NCI-H226 (cell line): ENCODE measurements around the gene CRYAB.

Source experiments
- DNase-seq: peaks from one replicate; pipeline ENCODE4 v3.0.0-alpha.2; 2015

CRYAB gene, protein sequence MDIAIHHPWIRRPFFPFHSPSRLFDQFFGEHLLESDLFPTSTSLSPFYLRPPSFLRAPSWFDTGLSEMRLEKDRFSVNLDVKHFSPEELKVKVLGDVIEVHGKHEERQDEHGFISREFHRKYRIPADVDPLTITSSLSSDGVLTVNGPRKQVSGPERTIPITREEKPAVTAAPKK

DNA sequence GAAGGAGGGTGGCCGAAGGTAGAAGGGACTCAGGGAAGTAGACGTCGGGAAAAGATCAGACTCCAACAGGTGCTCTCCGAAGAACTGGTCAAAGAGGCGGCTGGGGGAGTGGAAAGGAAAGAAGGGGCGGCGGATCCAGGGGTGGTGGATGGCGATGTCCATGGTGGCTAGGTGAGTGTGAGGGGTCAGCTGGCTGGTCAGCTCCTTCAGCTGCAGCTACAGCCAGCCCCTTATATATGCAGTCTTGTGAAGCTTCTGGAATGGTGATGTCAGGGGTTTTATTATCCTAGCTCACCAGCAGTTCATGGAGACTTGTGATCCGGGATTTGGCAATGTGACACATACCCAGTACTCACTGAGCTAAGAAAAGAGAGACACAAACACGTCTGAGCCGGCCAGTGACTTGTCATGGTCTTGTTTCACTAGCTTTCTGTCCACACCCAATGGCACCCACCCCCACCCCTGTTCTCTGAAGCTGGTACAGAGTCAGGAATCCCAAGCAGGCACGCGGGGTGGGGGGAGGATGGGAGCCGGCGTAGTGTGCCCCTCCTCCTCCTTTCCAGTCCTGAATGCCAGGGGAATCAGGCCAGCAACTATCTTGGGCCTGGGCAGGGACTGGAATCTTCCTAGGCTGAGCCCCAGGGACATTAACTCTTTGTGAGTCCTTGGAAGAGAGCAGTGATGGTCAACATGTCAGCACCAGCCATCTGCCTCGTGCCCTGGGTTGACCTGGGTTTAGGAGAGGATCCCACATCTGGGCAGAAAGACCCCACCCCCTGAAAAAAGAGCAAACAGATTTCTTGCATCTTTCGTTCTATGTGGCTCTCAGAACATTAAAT is at the start of gene CRYAB:
TSS of gene CRYAB (minus strand) at position 208 of the 839 bp plus-strand sequence. CDS start at position 162, 46 bp downstream.
- no peak for DNase-seq

DNA sequence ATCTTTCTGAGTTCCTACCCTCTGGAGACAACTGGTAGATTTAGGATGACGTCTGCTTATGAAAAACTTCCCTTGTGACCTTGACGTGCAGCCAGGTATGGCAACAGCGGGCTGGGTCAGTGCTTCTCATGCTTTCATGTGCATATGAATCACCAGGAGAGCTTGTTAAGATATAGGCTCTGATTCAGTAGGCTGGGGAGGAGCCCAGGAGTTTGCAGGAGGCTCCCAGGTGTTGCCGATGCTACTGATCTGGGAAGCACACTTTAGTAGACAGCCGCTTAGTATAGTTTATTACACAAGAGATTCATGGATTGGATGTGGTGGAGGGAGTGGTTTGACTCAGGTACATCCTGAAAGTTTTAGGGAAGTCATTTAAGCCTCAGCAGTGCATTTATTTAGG is 49.3 kb upstream of the CRYAB start:
- peak; percentile 26 for DNase-seq

DNA sequence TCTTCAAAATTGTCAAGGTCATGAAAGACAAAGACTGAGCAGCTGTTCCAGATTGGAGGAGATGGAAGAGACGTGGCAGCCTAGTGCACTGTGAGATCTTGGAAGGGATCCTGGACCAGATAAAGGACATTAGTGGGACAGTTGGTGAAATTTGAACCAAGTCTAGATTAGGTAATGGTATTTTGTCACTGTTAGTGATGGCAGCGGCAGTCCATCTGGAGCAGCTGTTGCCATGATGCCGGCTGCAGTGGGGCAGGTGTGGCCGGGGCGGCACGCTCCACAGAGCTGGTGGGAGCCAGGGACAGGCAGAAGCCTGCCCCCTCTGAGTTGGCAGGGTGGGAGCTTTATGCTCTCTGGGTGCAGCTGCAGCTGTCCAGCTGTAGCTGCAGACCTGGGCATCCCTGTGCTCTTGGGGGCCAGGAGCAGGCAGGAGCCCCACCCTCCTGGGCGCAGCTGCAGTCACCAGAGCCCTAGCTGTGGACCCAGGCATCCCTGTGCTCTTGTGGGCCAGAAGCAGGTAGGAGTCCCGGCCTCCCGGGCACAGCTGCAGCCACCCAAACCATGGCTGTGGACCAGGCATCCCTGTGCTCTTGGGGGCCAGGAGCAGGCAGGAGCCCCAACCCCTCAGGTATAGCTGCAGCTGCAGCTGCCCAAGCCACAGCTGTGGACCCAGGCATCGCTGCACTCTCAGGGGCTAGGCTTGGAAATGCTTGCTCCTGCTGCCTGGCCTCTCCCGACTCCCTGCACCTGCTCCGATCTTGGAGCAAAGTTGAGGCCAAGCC is 46.3 kb upstream of the CRYAB start:
- no peak for DNase-seq

DNA sequence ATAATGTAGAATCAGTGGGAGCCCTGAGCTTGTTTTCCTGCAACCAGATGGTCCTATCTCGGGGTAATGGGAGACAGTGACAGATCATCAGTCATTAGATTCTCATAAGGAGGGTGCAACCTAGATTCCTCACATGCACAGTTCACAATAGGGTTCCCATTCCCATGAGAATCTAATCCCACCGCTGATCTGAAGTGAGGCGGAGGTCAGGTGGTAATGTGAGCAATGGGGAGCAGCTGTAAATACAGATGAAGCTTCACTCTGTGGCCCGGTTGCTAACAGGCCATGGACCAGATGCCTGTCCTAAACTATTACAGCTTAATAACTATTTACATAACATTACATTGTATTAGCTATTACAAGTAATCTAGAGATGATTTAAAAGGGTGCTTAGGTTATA is 42.6 kb upstream of the CRYAB start:
- DNase-seq = no peak

DNA sequence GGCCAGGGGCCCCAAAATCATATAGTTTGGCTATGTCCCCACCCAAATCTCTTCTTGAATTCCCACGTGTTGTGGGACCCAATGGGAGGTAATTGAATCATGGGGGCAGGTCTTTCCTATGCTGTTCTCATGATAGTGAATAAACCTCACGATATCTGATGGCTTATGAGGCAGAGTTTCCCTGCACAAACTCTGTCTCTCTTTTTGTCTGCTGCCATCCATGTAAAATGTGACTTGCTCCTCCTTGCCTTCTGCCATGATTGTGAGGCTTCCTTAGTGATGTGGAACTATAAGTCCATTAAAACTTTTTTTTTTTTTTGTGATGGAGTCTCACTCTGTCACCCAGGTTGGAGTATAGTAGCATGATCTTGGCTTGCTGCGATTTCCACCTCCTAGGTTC is 40.0 kb upstream of the CRYAB start:
- no peak for DNase-seq

DNA sequence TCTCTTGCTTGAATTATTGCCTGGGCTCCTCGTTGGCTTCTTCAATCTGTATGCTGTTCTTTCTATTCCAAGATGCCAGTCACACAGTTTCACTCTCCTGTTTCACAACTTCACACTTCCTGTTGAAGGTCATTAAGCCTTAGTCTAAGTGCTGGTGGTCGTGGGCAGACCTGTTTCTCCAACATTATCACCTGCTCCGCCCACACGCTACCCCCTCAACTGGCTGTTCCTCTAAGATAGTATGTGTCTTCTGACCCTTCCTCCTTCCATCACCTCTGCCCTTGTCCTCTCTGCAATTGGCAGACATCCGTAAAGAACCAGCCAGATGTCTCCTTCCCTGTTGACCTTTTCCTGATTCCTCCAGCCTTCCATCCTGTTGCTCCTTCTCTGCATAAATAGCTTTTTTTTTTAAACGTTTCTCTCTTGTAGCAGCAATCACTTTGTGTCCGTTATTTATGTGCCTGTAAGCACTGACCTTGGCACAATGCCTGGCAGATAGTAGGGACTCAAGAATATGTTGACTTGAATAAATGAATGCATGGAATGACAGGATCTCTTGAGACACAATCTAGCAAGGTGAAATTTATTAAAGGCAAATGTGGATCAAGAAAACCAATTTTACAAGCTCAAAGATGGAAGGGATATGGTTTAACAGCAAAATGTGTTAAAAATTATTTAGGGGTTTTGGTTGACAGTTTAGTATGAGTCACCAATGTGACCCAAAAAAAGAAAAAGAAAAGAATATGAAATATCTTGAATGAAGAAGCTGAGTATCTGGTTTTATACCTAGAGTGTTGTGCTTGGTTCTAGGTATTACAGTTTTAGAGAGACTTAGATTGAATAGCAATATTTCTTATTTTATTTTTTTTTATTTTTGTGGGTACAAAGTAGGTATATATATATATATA is 38.2 kb upstream of the CRYAB start:
- no peak for DNase-seq

DNA sequence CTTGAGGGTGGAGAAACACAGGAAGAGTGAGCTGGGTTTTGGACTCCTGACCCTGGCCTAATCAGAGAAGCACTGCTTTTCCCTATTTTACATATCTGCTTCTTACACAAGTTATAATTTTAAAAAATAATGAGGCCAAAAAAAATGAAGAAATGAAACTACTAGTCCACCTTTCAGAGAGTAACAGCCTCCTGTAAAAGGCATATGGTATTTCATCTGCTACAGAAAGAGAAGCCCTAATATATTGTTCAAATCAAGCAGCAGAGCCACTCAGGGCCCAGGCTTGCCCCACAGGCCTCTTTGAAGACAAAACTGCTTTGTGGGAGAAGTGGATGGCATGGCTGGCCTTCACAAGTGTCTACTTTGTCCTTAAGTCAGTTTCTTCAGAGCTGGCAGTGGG is 35.6 kb upstream of the CRYAB start:
- DNase-seq = no peak

DNA sequence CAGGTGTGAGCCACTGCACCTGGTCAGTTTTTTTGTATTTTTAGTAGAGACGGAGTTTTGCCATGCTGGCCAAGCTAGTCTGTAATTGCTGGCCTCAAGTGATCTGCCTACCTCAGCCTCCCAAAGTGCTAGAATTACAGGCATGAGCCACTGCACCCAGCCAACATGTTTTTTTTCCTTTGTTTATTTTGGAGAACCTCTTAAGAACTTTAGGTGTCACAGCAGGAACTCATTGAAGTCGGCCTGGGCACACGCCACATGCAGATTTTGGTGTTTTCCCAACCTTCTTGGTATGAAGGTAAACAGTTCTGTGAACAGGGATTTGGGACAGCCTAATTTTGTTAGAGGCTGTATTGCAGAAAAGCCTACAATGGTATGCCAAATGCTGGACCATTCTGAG is 34.9 kb upstream of the CRYAB start:
- DNase-seq = no peak

DNA sequence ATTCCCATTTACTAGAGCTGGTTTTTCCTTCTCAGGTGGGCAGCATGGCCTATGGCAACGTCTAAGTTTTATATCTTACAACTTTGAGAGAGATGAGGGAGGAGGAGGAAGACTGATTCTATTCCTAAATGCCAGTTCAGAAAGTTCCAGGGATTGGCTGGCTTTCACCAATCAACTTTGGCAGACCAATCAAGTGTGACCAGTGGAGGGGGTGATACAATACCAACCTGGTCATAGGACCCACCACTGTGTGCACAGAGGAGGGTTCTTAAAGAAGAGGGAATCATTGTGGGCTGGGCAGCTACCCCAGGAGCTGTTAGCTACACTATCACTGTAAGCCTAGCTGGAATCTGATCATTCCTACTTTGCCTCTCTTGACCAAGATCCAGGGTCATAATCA is 33.6 kb upstream of the CRYAB start:
- no peak for DNase-seq

DNA sequence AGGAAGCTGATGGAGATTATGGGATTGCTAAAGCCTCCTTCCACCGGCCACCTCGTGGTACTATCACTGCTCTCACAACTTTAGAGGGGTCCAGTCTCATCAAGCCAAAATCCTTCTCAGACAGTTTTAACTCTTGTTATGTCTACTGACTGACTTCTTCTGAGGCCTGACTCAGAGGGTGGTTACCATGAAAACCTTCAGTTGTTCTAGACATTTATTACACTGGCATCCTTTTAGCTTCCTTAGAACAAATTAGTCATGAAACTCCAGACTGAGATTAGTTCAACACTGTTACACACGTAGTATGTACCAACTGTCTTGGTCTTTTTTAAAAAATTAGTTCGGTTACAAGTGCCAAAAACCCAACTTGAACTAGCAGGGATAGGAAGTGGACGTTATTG is 33.1 kb upstream of the CRYAB start:
- DNase-seq = peak; percentile 63

DNA sequence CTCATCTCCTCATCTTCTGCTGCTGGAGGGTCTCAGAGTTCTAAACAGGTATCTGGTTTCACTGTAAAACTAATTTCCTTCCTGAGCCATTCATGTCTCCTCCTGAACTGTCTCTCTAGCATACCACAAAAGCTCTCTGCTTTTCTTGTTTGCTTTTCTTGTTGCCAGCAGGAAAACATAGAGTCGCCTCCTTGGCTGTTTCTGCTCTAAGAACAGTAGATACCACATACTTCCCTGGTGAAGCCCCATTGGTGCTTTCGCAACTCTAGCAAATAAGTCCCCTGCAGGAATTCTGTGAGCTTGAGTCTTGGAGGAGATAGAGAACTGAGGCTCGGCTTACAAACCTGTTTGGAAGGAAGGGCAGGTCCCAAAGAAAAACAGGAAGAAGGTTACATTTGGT is 32.6 kb upstream of the CRYAB start:
- DNase-seq = peak; percentile 69

DNA sequence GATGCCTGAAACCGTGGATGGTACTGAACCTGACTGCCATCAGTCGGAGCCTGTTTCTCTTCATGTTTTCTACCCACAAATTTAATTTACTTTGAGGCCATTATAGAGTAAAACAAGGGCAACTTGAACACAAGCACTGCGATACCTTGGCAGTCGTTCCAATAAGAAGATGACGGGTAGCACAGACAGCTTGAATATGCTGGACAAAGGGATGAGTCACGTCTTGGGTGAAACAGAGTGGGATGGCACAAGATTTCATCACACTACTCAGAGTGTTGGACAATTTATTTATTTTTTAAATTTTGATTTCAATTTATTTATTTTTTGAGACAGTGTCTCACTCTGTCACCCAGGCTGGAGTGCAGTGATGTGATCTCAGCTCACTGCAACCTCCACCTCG is 31.3 kb upstream of the CRYAB start:
- no peak for DNase-seq

DNA sequence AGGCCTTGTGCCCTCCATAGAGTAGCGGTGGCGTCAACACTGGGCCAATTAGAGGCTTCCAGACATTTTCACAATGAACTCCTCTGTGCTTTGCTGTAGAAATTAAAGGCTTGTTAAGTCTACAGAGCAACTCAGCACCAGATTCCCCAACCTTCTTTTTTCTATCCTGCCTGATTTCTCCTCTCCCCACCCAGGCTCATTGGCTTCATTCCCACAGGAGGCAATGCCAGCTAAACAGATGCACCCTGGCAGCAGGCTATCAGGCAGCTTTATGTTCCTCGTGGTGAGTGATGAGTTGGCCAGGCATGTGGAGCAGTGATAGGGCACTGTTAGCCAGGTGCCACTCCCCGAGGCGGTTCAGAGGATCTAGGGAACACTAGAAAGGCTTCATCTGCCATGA is 30.4 kb upstream of the CRYAB start:
- peak; percentile 29 for DNase-seq

DNA sequence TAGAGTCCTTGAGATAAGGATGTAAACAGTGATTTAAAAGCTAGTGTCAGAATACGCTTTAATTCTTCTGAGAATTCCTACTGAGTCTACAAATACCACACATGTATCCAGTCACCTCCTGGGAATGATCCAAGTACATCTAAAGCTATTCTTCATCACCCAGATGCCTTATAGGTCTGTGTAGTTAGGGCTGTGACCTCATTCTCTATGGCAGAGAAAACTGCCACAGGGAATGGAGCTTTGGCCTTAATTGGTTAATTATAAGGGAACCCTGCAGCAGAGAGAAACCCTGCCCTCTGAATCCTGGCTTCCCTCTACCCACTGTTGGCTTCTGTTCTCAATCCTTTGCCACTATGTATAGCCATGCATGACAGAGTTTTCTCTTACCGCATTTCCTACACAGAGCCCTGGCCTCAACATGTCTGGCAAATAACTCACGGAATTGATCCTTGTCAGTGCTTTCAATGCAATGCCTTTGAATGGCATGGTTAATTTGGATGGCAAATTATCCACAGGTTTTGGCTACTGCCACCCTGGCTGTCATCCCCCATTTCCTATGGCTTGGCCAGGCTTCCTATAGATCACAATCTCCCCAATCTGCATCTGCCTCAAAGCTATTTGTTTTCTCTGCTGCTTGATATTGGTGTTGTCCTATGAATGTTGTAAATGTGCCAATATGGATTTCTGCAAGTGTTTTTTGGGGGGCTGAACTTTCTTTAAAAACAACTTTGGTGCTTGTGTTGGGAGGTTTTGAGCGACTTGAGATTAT is 28.4 kb upstream of the CRYAB start:
- DNase-seq = peak; percentile 47

DNA sequence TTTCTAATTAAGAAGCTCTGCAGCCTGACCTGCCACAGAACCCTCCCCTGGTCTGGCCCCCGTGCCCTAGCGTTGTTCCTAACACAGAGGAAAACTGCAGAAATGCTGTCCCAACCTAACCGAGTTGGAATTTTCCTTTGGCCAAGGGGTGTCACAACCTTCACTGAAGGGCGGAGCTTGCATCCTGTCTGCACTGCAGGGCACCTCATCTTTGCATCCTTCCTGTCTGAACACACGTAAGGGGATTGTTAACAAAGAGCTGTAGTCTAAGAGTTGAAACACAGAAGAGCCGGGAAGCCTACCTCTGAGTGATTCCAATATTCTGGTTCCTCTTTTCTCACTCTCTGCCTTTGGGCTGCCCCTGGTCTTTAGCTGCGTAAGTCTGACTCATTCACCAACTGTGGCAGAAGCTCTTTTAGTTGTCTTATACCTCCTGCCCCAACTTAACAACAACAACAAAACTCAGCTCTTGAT is 27.2 kb upstream of the CRYAB start:
- no peak for DNase-seq

DNA sequence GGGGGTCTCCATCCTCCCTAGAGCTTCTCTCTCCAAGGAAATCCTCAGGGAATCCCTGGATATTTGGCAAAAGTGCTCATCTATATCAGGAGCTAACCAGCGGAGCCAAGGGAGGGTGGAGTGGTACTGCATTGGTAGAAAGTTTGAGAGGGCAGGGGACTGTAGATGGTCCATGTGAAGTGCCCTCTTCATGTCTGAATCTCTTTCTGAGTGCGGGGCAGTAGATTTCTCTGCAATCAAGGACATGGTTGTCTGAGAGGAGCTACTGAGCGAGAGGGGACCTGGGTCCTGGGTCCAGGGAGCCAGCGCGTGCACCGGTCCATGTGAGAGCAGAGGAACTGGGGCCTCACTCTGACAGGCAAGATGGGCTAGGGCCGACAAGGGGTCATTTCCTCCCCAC is 26.3 kb upstream of the CRYAB start:
- no peak for DNase-seq

DNA sequence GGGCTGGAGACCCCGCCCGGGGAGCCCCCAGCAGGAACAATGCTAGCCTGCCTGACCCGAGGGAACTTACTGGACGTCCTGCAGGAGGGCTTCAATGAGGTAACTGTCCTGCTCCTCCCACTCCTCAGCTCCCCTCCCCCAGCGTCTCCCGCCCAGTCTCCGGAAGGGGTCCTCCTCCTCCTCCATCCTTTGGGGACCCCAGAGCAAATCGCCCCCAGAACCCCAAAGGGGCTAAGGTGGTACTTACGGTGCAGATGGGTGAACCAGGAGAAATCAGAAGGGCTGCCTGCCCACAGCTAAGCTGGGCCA is 25.8 kb upstream of the CRYAB start:
- no peak for DNase-seq

DNA sequence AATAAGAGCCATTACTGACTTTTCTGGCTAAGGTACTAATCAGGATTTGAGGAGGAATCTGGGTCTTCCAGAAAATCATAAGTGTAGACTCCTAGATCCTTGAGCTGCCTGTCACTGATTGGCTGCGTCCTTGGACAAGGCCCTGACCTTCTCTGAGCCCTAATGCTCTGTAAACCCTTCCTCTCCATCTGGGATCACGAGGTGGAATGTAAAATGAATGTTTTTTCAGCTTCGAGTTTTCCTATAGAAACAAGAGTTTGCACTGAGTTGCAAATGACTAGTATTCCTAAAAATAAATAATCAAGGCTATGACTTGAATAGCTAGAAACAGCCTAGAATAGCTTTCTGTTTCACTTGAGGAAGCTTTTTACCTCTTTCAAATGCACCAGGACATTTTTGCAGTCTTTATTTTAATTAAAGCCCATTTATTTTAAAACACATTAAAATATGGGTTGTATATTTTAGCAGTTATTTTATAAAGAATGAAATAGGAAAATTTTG is 24.5 kb upstream of the CRYAB start:
- no peak for DNase-seq

DNA sequence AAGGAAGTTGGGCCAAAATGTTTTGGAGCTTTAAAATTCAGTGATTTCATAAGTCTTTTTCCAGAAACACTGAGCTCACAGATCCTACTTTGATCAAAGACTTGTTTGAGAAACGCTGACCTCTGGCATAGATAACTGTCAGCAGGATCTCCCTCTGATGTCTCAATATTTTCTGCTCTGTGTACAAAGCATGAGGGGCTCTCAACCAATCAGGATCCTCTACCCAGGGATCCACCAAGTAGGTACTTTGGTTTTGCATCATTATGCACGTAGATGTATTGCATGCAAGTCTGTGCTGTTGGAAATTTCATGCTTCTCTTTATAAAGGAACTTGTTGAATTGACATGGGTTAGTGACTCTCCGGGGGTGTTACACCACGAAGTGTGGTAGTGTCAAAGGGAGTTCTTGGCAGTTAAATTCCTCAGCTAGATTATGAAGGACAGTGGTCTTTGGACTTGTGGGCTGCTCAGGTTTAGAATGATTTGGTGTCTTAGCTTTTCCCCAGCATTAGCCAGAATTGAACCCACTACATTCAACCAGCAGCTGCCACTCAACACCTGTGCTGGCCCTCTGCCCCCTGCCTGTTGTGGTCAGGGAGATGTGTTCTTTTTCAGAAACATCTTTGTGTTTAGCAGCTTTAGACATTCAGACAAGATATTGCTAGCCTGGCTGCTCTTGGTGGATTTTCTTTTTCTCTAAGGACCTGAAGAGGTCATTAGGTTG is 23.9 kb upstream of the CRYAB start:
- no peak for DNase-seq

DNA sequence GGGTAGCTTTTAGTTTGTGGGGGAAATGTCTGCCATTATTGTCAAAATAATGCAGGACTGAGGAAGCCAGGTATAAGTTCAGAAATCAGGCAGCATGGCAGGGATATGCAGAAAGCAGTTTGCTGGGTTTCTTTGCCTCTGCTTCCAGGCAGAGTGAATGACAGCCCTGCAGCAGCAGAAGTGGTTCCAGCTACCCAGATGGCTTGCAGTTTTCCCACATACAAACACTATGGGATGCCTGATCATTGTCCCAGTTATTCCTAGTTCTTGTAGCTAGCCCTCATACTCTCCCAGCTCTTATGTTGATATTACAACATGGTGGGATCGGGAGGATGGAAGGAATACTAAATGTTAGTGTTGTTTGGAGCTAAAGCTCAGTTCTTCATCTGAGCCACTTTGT is 22.7 kb upstream of the CRYAB start:
- no peak for DNase-seq

DNA sequence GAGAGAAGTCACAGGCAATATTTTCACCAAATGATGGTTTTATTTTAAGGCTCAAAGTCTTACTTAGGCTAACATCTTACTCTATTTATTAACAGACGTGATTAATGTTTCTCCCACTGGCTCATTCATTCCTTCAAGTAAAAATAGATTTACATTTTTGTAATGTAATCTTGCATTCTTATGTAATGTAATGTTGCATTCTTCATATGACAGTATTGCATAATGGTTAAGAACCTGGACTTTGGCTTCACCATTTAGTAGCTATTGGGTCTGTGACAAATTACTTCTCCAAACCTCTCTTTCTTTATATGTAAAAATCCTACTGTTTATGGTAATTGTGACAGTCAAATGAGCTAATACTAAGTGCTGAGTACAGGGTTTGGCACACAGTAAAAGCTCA is 22.3 kb upstream of the CRYAB start:
- DNase-seq = no peak
